Islet precursor cell (in vitro differentiated cells): ENCODE data around the gene ITK.

Source experiments
- DNase-seq: peaks from one replicate; pipeline ENCODE4 v3.0.0-alpha.2; 2018

Gene ITK

DNA sequence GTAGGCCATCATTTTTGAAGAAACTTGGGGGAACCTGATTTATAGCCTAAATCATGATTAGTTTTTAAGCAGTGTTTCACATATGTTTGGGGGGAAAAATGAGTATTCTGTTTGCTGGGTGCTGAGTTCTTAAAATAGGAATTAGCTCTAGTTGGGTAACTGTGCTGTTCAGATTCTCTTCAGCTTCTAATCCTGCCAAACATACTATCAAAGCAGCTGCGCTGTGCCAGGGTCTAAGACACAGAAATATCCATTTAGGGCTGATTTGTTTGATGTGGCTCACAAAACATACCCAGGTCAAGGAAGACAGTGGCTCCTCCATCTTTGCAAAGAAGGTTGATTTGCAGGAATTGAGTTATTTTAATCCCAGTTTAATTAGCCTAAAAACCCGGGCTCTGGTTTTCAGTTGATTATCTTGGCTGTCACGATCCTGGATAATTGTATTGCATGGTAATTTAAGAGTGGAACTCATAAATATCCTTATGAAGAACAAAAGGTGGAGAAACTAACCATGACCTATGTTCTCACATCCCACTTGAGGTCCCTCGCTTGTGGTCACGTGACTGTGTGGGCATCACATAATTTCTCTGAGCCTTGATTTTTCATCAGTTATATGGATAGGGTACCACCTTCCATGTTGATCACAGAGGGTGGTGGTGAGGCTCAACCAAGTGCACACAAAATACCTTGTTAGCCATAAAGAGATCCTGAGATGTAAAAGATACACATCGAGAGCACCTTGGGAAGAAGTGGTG lies 104.0 kb downstream of the ITK start:
- no peak for DNase-seq

DNA sequence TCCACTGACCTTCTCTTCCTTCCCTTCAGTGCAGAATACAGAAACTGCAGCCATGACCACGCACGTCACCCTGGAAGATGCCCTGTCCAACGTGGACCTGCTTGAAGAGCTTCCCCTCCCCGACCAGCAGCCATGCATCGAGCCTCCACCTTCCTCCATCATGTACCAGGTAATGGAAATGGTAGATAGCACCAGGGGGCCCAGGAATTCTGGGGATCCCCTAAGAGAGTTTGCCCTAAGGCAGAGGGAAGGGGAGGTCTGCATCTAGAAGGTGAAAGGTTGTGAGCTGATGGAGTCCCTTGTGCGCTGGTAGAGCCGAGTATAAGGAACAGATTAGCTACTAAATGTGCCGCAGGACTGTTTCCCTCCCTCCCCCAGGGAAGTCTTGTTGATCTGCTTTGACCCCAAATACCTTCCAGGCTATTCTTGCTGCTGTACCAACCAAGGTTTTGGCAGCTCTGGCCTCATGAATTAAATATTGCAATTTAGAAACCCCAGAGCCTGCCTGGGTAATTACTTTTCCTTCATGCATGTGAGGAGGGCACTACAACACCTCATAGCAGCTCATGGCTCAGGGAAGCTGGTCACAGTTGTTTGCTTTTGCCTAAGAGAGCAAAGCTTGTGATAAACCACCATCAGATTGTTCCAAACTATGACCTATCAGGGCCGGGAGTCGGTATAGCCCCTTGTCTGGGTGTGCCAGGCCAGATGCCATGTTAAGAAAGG lies 104.8 kb downstream of the ITK start:
- no peak for DNase-seq

DNA sequence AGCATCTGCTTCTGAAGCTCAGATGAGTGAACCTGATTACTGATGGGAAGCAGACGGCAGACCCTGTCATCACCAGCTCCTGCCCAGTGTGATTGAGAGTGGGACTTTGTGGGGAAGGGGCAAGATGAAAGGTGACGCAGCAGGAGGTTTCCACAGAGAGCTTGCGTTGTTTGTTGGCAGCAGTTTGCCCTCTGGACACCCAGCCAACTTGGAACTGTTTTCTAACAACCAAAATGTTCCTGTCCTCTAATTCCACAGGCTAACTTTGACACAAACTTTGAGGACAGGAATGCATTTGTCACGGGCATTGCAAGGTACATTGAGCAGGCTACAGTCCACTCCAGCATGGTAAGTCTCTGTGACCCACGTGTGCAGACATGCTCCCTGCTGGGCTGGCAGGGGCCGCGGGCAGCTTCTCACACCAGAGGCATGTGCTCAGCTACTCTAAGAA lies 106.1 kb downstream of the ITK start:
- DNase-seq = no peak

DNA sequence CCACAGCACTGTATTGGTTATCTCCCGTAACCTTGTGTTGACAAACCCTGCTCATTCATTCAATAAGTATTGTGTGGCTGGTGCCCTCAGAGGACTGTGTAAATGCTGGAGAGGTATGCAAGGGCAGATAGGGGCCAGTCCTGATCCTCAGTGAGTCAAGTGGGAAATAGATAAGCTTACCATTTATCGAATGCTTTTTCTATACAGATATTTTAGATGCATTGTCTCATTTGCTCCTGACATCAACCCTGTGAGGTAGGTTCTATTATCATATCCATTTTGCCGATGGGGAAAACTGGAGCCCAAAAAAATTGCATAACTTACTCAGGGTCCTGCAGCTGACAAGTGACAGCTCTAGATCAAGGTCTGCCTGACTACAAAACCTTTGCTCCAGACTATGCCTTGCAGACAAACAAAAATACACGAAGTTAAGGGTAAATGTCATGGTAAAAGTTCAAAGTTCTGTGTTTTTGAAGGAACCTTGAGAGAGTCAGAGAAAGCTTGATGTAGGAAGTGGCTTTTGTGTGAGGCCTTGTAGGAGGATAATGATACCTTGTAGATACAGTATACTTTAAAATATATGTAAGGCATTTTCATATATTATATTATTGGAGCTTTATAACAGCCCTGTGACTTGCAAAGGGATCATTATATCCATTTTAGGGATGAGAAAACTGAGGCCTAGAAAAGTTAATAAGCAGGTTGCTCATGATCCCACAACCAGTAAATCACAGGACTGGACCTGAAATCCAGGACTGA lies 107.9 kb downstream of the ITK start:
- DNase-seq = no peak

DNA sequence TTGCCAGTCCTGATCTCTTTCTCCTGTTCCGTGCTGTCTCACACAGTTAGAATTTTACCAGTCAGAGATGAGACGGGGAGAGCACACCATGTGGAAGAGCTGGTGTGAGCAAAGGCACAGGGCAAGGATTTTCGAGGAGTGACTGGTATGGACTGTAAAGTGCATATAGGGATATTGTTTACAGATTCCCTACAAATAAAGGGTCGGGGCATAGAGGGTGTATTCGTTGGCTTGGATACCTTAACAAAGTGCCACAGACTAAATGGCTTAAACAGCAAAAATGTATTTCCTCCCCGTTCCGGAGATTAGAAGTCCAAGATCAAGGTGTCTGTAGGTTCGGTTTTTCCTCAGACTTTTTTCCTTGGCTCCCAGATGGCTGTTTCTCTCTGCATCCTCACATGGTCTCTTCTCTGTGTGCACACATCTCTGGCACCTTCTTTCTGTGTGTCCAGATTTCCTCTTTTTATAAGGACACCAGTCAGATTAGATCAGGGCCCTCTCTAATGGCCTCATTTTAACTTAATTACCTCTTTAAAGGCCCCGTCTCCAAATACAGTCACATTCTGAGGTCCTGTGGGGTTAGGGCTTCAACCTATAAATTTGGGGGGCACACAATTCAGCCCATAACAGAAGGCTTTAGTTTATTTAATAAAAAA lies 108.7 kb downstream of the ITK start:
- no peak for DNase-seq

DNA sequence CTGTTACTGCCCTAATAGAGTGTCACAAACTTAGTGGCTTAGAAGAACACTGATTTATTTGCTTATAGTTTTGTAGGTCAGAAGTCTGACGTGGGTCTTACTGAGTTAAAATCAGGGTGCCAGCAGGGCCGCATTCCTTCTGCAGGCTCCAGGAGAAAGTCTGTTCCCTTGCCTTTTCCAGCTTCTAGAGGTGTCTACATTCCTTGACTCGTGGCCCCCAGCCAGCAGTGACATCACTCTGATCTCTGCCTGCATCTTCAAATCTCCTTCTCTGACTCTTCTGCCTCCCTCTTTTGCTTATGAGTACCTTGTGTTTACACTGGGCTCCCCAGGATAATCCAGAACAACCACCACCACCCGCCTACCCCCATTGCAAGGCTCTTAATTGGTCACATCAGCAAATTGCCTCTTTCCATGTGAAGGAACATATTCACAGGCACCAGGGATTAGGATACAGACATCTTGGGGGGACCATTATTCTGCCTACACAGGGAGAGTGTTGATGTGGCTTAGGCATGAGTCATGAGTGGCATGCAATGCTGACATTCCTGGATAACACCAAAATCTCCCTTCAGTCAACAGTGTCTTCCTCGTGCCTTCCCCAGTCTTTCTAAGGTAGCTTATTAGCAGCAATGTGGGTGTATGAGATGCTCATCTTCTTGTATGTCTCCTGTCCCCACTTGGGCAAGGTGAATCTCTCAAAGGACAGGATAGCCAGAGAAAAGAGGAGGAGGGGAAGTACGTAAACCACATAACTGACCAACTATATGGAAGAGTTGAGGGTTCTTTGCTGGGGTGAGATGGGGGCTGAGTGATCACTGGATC lies 109.7 kb downstream of the ITK start:
- DNase-seq = peak; percentile 82

DNA sequence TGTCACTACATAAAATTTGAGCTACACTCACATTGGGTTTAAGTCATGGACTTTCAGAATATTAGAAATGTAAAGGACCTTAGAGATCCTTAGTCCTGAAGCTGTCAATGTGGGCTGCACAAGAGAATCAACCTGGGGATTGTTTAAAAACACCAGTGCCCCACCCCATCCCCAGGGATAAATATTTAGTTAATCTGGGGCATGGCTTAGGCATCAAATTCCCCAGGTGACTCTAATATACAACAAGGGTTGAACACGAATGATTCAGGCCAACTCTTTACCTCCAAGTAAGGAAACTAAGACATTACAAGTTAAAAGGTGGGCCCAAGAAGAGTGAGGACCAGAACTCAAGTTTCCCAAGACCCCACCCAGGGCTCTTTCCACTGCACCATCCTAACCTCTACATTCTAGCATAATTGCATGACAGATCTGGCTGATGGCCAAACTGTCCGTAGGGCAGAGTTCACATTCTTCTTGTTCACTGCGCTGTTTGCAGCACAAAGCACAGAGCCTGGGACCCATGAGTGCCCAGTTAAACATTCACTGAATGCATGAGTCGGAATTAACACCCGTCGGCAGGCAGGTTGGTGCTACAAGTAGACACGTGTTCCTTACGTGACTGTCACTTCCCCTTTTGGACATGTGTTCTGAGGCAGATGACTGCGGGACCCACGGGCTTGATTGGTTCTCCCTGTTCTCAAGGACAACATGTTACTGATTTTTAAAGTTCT lies 110.5 kb downstream of the ITK start:
- DNase-seq = peak; percentile 64

DNA sequence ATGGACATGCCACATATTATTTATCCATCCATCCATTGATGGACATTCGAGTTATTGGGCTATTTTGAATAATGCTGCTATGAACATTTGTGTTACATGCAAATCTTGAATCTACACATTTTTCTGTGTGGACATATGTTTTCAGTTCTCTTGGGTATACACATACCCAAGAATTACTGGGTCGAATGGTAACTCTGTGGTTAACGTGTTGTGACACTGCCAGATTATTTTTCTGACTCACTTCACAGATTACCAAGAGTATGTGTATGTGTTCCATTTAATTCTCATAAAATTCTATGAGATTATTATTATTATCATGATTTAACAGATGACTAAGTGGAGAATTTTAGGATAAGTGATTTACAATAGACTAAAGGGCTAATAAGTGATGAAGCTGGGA lies 112.0 kb downstream of the ITK start:
- no peak for DNase-seq

DNA sequence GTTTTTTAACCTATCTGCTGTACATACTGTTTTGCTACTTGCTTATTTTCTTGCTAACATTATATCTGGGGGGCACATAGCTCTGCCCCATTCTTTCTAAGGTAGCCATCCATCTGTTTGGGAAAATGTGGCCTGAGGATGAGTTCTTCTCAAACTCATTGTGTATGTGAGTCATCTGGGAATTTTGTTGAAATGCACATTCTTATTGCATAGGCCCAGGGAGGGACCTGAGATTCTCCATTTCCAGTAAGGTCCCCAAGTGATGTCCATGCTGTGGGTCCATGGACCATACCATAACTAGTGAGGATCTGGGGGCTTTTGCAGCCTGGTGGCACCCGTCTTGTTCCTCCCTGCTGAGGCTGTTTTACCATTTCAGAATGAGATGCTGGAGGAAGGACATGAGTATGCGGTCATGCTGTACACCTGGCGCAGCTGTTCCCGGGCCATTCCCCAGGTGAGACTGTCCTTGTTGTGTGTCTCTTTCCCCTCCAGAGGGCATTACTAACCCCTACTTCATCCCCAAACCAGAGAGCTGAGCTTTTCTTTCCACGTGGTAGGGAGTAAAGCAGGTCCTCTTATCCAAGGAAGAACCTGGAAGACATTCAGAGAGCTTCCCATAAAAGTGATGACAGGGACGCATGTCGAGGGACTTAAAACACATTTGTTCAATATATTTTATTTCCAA lies 113.9 kb downstream of the ITK start:
- no peak for DNase-seq

DNA sequence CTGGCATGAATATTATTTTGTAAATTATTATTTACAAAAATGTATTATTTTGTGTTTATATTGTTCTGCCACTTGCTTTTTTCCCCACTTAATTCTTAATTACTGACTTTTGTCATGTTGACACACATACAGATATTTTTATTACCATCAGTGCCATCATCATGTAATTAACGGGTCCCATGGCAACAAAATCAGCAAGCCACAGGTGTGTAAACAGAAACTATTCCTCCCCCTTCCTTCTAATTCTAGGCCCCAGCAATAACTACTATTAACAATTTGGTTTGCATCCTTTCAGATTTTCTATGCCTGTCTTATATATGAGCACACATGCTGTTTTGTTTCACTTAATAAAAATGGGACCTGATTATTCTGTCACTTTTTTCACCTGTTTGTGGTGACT lies 114.6 kb downstream of the ITK start:
- no peak for DNase-seq

DNA sequence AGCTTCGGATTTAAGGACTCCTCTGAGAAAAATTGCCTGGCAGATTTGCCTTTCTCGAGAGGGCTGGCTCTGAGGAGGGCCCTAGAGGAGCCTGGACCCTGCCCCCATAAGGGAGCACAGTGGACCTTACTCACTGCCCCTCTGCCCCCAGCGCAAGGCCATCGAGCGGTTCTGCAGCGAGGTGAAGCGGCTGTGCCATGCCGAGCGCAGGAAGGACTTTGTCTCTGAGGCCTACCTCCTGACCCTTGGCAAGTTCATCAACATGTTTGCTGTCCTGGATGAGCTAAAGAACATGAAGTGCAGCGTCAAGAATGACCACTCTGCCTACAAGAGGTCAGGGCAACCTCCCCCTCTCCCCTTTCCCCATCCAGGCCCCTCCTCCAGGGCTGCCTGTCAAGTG lies 119.9 kb downstream of the ITK start:
- DNase-seq = no peak

DNA sequence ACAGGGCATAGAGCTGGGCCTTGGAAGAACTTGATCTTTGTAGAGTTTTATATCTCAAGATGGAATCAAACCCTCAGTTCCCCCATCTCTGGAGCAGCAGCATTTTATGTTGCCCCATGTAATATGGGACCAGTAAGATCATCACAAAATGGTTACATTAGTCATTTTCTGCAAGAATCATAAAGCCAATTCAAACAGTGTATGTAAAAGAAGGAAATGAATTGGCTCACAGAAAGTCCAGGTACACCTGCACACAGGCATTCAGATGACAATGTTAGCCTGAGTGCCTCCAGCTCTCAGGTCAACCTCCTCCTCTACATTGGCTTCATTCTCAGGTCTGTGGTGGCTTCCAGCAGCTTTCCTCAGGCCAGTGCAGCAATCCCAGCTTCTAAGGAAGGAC lies 120.4 kb downstream of the ITK start:
- no peak for DNase-seq

DNA sequence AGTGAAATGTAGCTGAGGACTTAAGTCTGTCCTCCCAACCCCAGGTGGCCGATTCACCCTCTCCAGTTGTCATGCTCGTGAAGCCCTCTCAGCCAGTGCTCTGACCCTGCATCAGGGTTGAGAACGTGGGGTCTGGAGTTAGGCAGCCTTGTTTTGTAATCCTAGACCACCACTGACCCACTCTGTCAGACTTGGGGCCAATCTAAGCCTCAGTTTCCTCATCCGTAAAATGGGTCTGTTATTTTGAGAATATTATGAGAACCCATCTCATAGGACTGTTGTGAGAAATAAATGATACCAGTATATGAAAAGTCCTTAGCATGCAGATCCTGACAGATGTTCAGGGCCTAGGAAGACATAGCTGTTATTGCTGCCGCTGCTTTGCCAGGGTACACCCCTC lies 122.4 kb downstream of the ITK start:
- no peak for DNase-seq

DNA sequence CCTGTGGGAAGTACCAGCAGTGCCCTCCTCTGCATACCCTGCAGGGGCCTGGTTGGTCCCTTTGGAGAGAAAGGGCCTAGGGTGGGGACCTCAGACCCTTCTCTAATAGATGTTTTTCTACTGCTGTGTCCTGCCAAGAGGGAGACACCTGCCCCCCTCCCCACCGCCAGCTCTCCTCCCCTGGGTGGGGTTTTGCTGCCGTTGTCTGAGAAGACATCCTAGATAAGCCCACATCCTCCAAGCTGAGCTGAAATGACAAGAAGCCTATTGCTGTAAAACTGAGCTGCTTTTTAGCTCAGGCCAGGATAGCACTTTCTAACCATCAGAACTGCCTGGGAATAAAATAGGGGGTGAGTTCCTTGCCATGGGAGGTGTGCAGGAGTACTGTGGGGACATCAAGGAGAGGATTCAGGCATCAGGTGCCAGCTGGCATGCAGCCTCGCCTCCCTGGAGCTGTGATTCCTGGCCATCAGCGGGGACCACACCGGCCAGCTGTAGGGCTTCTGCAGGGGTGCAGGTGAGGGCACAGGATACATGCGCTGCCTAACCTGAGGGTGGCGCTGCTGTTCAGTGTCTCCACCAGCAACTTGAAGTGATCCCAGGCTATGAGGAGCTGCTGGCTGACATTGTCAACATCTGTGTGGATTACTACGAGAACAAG lies 123.2 kb downstream of the ITK start:
- no peak for DNase-seq
